ENCODE results near the gene HES4. TPM values are rescaled to one million over a fixed set of nuclear protein-coding genes. Genes with fewer than 3 reads are reported as not detected.
A peak's percentile ranks its signal among the peaks of the same experiment; 100 is the strongest.

Gene HES4
- total and polyA plus RNA-seq, 2 of the 13 experiments (the other 11 are each of a cell fraction or from before 2014, with no cell fraction given): 8.8 to 10.6 TPM

- TF ChIP-seq MEIS2 (CRISPR knock-in tag; IDR thresholded peaks at IDR 0.05): peak; percentile 53; the same call in 1 of the 2 replicates
- no peak for TF ChIP-seq ZNF563 (CRISPR knock-in tag; IDR thresholded peaks at IDR 0.05)
- no peak for TF ChIP-seq EP300 (IDR thresholded peaks at IDR 0.05; ENCODE audit: low read depth in 2 of 2, low read length in 2 of 2)
- no peak for TF ChIP-seq EP300 (CRISPR knock-in tag; IDR thresholded peaks at IDR 0.05; ENCODE audit: borderline replicate concordance)
- TF ChIP-seq ZNF7 (CRISPR knock-in tag; IDR thresholded peaks at IDR 0.05): no peak
- TF ChIP-seq BHLHE40 (IDR thresholded peaks at IDR 0.05; ENCODE audit: low read length): no peak
- no peak for TF ChIP-seq SNAPC5 (CRISPR knock-in tag; IDR thresholded peaks at IDR 0.05; ENCODE audit: borderline replicate concordance)
- TF ChIP-seq ATF4 (CRISPR knock-in tag; IDR thresholded peaks at IDR 0.05): 0 out of 4 replicates have a peak, but pooled peaks of 1 of the 2 experiments have one; percentile 26
- peak; percentile 96 for TF ChIP-seq GABPB1 (CRISPR knock-in tag; IDR thresholded peaks at IDR 0.05)
- TF ChIP-seq THAP7 (CRISPR knock-in tag; IDR thresholded peaks at IDR 0.05): no peak
- TF ChIP-seq ZNF598 (CRISPR knock-in tag; IDR thresholded peaks at IDR 0.05; ENCODE audit: borderline replicate concordance): no peak; the same call in 1 of the 2 replicates
- TF ChIP-seq ZNF280B (CRISPR knock-in tag; IDR thresholded peaks at IDR 0.05; ENCODE audit: borderline replicate concordance): peak; percentile 53; the same call in 1 of the 2 replicates
- TF ChIP-seq SIX4 (CRISPR knock-in tag; IDR thresholded peaks at IDR 0.05): no peak
- TF ChIP-seq RARA (CRISPR knock-in tag; IDR thresholded peaks at IDR 0.05): no peak
- no peak for TF ChIP-seq NFRKB (IDR thresholded peaks at IDR 0.05)
- TF ChIP-seq, protein P1, sequence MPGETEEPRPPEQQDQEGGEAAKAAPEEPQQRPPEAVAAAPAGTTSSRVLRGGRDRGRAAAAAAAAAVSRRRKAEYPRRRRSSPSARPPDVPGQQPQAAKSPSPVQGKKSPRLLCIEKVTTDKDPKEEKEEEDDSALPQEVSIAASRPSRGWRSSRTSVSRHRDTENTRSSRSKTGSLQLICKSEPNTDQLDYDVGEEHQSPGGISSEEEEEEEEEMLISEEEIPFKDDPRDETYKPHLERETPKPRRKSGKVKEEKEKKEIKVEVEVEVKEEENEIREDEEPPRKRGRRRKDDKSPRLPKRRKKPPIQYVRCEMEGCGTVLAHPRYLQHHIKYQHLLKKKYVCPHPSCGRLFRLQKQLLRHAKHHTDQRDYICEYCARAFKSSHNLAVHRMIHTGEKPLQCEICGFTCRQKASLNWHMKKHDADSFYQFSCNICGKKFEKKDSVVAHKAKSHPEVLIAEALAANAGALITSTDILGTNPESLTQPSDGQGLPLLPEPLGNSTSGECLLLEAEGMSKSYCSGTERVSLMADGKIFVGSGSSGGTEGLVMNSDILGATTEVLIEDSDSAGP (CRISPR knock-in tag; IDR thresholded peaks at IDR 0.05; ENCODE audit: borderline replicate concordance): peak; percentile 71
- TF ChIP-seq ZNF264 (CRISPR knock-in tag; IDR thresholded peaks at IDR 0.05): no peak
- 0 out of 2 replicates have a peak, but pooled peaks have one; percentile 37 for TF ChIP-seq ARNT2 (CRISPR knock-in tag; IDR thresholded peaks at IDR 0.05; ENCODE audit: low read depth)
- TF ChIP-seq, protein P2, sequence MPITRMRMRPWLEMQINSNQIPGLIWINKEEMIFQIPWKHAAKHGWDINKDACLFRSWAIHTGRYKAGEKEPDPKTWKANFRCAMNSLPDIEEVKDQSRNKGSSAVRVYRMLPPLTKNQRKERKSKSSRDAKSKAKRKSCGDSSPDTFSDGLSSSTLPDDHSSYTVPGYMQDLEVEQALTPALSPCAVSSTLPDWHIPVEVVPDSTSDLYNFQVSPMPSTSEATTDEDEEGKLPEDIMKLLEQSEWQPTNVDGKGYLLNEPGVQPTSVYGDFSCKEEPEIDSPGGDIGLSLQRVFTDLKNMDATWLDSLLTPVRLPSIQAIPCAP (CRISPR knock-in tag; IDR thresholded peaks at IDR 0.05; ENCODE audit: low read depth): no peak
- no peak for TF ChIP-seq ZFAT (CRISPR knock-in tag; conservative IDR thresholded peaks at IDR 0.05)
- TF ChIP-seq ZNF260 (CRISPR knock-in tag; IDR thresholded peaks at IDR 0.05; ENCODE audit: borderline replicate concordance, low read depth): no peak
- TF ChIP-seq ZNF136 (CRISPR knock-in tag; IDR thresholded peaks at IDR 0.05; ENCODE audit: low read depth): no peak
- no peak for TF ChIP-seq GTF3A (CRISPR knock-in tag; conservative IDR thresholded peaks at IDR 0.05)
- no peak for TF ChIP-seq SATB2 (CRISPR knock-in tag; IDR thresholded peaks at IDR 0.05)
Observed at GRCh38 chr1:958823-959730, 40.8 kb downstream of the HES4 start, which contains the start of gene NOC2L (continued).

Measured in HepG2 (cell line).